WERI-Rb-1 (cell line): ENCODE data around the gene TEX261.
A peak's percentile ranks its signal among the peaks of the same experiment; 100 is the strongest.

ENCODE experiments used
- DNase-seq: peaks from one replicate; pipeline ENCODE4 v3.0.0-alpha.2; 2020
- H3K27ac ChIP-seq: fragments of 250-450 bp; sonication (Bioruptor Pico); 2 replicates; pipeline ENCODE4 v1.5.1; 2020; ENCODE audit warnings: mild to moderate bottlenecking, moderate library complexity
- H3K27me3 ChIP-seq: fragments of 250-450 bp; sonication (Bioruptor Pico); 2 replicates; pipeline ENCODE4 v1.5.1; 2021; ENCODE audit warnings: mild to moderate bottlenecking, low read depth, moderate library complexity; ENCODE audit not compliant: insufficient read depth, severe bottlenecking
- H3K36me3 ChIP-seq: fragments of 250-450 bp; sonication (Bioruptor Pico); 2 replicates; pipeline ENCODE4 v1.5.1; 2020; ENCODE audit warnings: mild to moderate bottlenecking, moderate library complexity
- H3K4me3 ChIP-seq: 2 replicates; pipeline ENCODE4 v1.5.1; 2011; ENCODE audit warnings: low read depth, mild to moderate bottlenecking, control low read depth, low read length
- H3K9me3 ChIP-seq: fragments of 250-450 bp; sonication (Bioruptor Pico); 2 replicates; pipeline ENCODE4 v1.5.1; 2021; ENCODE audit warnings: mild to moderate bottlenecking, moderate library complexity; ENCODE audit not compliant: severe bottlenecking
- CTCF ChIP-seq: IDR thresholded peaks from 2 replicates; pipeline ENCODE4 v1.5.1; 2011; ENCODE audit warnings: low read depth, mild to moderate bottlenecking, control low read depth, inconsistent platforms, low read length

Gene TEX261

GRCh38 chr2:70984228-70984575 lies 10.5 kb downstream of the TEX261 start:
- peaks cover 38% of the 10 kb centered on the region for H3K36me3 ChIP-seq

GRCh38 chr2:70983506-70984227 lies 11.0 kb downstream of the TEX261 start:
- peak overlapping the region; percentile 55 for H3K27ac ChIP-seq

More at GRCh38 chr2:70984228-70984575, 10.5 kb downstream of the TEX261 start:
- Histone ChIP-seq H3K27ac (peak overlapping the region; percentile 55), H3K27me3 (no peaks in the 10 kb centered on the region), H3K9me3 (no peaks in the 10 kb centered on the region), H3K4me3 (no peak overlapping the region)
- no peak for DNase-seq
- no peak for TF ChIP-seq CTCF

GRCh38 chr2:70982971-70983370 lies 11.7 kb downstream of the TEX261 start:
- Histone ChIP-seq H3K4me3 (no peak overlapping the region), H3K27me3 (no peaks in the 10 kb centered on the region), H3K36me3 (peaks cover 25% of the 10 kb centered on the region), H3K27ac (peak overlapping the region; percentile 5), H3K9me3 (no peaks in the 10 kb centered on the region)
- no peak for DNase-seq
- TF ChIP-seq CTCF: no peak

More at GRCh38 chr2:70983506-70984227, 11.0 kb downstream of the TEX261 start:
- H3K27me3 ChIP-seq: no peaks in the 10 kb centered on the region
- no peaks in the 10 kb centered on the region for H3K9me3 ChIP-seq
- TF ChIP-seq CTCF: no peak
- no peak overlapping the region for H3K4me3 ChIP-seq
- H3K36me3 ChIP-seq: peaks cover 32% of the 10 kb centered on the region
- DNase-seq: peak; percentile 83

- H3K9me3 ChIP-seq: no peaks in the 10 kb centered on the region
- H3K4me3 ChIP-seq: no peak overlapping the region
- H3K27me3 ChIP-seq: no peaks in the 10 kb centered on the region
- no peak for DNase-seq
- H3K36me3 ChIP-seq: peaks cover 17% of the 10 kb centered on the region
- TF ChIP-seq CTCF: no peak
- no peak overlapping the region for H3K27ac ChIP-seq
These were observed 12.5 kb downstream of the TEX261 start for GRCh38 chr2:70981866-70982810.

- peaks cover 12% of the 10 kb centered on the region for H3K36me3 ChIP-seq
- H3K4me3 ChIP-seq: no peak overlapping the region
- DNase-seq: no peak
- H3K27me3 ChIP-seq: no peaks in the 10 kb centered on the region
- no peak for TF ChIP-seq CTCF
- no peak overlapping the region for H3K27ac ChIP-seq
- no peaks in the 10 kb centered on the region for H3K9me3 ChIP-seq
These were observed 13.3 kb downstream of the TEX261 start for GRCh38 chr2:70981421-70981820.
